NCI-H510A treated with DMSO at 0.1 percent for 48 hours (cell line): ENCODE data around the gene GPX2.

Experiments used
- DNase-seq: peaks from one replicate; lab custom pipeline; 2025; lab: John Stamatoyannopoulos, UW

The GPX2 gene

GRCh38 chr14:64939817-64940190, 2.7 kb downstream of the GPX2 start:
- no peak for DNase-seq

- peak; percentile 48 for DNase-seq
Observed at GRCh38 chr14:64938972-64939816, 3.4 kb downstream of the GPX2 start.

- DNase-seq = peak; percentile 34
Observed at GRCh38 chr14:64937821-64938193, 4.7 kb downstream of the GPX2 start.

DNA sequence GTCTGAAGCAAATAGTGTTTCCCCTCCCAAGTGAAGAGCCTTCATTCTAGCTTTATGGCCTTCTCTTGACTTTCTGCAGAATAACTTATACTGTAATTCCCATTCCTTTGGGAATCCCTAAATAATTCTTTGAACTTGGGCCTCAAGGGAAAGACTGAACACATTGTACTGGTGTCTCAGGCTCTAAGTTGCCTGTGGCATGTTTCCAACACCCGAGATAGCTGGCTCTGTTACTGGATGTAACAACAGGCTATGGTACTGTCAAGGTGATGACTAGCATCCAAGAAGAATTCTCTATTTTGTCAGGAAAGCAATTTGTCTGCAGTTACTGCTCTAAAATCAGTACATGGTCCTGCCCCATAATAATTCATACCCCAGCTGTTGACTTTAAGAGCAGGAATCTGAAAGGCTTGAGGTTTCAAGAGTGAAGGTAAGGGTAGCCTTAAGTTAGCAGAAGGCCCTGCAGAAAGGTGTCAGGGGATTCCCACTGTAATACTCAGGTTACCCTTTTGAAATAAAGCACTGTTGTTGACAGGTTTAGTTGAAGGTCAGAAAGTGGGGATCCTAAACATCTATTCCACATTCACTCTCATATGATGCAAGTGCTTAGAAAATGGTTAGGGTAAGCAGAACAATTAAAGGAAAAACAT, 5.2 kb downstream of the GPX2 start:
- DNase-seq = no peak

DNA sequence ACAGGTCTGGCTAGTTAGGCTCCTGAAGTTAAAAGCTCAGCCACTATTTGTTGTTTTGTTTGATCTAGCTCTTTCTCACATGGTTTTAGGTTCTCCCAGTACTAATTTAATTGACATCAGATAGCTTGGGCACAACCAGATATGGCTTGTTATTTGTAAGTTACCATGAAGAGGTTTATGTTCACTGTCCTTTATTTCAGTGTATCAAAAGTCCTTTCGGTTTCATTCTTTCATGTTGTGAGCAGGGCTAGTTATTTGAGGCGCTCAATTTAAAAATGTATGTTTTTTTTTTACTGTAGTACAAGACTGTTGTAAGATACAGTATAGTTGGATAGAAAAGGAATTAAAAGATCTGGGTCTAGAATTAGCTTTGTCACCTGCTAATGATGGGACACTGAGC, 7.0 kb downstream of the GPX2 start:
- no peak for DNase-seq

GRCh38 chr14:64934338-64934929, 8.1 kb downstream of the GPX2 start:
- DNase-seq = no peak

DNA sequence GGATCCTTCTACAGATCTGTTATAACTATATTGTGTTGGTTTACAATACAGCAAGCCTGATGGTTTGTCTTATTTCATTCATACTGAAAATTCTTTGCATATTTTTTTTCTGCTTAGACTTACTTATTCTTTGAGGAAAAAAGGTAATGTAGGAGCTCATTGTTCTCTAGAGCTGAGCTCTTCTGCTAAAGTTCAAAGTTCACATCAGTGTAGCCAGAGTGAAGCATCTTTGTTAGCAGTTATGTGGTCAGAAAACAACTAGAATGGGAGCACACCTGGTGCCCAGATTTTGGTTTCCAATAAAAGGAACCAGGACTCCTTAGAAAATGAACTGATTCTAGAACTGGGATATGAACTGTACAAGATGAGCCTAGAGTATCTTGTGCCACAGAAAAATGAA, 10.3 kb downstream of the GPX2 start:
- DNase-seq = no peak

- DNase-seq = no peak
Observed at GRCh38 chr14:64931123-64931522, 11.4 kb downstream of the GPX2 start.

- DNase-seq = no peak
Observed at GRCh38 chr14:64930085-64930843, 12.3 kb downstream of the GPX2 start.

DNA sequence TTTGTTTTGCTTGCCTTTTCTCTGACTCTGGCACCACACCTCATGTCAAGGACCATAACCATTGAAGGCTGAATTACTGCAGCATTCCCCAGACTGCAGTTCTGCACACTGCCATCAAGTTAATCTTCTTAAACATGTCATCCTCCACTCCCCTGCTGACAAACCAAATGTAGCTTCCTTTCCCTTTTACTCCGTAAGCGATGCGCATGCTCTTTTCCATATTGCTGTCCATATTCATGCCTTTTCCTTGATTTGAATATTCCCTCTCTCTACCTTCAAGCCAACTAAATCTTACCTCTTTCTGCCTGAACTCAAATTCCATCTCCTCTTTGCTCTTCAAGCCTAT, 13.6 kb downstream of the GPX2 start:
- no peak for DNase-seq

DNA sequence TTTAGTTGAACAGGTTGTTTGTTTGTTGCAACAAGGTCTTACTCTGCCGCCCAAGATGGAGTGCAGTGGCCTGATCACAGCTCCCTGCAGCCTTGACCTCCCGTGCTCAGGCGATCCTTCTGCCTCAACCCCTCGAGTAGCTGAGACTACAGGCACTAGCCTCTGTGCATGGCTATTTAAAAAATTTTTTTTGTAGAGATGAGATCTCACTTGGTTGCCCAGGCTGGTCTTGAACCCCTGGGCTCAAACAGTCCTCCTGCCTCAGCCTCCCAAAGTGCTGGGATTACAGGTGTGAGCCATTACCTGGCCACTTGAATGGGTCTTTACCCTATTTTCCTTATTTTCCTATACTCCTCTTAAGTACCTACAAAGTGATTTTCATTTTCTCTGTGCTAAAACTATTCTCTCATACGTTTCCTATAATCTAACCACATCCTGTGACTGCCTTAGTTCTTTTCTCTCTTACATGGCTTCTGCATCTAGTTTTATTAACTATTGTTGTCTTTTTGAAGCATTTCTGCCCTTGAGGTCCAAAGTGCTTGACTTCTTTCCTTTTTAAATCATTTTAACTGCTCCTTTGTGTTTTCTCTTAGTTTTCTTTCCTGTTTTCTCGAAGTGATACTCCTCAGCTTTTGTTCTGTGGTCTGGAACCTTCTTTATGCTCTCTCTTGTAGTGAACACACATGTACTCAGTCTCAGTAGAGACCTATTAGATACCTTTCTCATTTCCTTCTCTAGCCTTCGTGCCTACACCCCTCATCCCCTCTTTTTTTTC, 14.1 kb downstream of the GPX2 start:
- DNase-seq = no peak

DNA sequence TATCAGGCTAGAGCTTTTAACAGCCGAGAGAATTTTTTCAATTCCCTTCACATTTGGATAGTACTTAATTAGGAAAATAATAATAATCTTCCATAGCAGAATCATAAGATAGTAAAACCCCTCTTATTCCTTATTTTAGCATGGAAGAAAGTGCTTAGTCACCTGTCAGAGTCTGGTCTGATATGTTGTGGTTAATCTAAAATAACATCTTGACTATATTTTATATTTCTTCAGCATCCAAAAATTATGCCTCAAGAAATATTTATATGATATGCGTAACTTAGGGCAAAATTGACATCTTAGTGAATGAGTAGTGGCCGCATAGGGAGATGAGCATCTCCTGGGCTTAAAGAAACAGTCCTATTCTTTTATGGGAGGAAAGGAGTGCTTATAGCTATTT, 15.5 kb downstream of the GPX2 start:
- DNase-seq = no peak

- DNase-seq = no peak
Observed at GRCh38 chr14:64926398-64926995, 16.0 kb downstream of the GPX2 start.

DNA sequence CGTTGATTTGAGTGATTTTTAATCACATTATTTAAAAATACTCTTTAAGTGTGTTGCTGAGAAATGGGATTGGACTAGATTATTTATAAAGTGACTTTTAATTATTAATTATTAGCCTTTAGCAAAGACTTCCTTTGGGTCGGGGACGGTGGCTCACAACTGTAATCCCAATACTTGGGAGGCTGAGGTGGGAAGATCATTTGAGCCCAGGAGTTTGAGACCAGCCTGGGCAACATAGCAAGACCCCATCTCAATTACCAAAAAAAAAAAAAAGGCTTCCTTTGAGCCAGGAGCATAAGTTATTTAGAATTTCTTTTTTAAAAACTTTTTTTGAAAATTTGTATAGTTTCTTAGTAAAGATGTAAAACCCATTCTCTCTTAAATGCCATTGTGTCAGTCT, 19.5 kb downstream of the GPX2 start:
- no peak for DNase-seq

DNA sequence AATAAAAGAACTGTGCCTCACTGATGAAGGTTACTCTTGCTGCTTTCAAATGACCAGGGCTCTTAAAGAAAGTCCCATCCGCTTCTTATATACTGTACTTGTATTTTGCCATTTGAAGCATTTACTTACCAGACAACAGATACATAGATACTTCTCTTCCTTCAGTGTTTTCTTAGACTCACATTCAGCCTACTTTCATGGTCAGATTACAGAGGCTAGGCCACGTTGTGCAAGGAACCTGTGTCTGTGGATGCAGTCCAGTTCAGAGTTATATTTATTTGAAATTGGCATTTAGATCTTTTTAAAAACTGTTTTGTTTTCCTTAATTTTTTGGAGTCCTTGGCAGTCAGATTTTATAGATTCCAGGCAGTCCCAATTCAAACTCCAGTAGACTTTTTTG, 22.1 kb downstream of the GPX2 start:
- DNase-seq = no peak

GRCh38 chr14:64919618-64920017, 22.9 kb downstream of the GPX2 start:
- DNase-seq = no peak

GRCh38 chr14:64919215-64919614, 23.3 kb downstream of the GPX2 start:
- DNase-seq = no peak

- no peak for DNase-seq
Observed at GRCh38 chr14:64918216-64918615, 24.3 kb downstream of the GPX2 start.

DNA sequence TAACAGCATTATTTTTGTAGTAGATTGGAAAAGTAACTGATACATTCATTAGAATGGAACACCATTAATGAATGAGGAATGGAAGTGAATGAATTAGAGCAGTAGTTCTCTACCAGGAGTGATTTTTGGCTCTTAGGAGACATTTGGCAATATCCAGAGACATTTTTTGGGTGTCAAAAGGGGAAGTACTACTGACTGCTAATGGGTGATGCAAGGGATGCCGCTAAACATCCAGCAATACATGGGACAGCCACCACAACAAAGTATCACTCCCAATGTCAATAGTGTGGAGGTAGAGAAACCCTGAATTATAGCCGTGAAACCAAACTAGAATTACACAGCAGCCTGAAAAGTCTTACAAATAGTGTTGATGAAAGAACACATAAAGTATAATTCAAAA, 26.7 kb downstream of the GPX2 start:
- DNase-seq = no peak

DNA sequence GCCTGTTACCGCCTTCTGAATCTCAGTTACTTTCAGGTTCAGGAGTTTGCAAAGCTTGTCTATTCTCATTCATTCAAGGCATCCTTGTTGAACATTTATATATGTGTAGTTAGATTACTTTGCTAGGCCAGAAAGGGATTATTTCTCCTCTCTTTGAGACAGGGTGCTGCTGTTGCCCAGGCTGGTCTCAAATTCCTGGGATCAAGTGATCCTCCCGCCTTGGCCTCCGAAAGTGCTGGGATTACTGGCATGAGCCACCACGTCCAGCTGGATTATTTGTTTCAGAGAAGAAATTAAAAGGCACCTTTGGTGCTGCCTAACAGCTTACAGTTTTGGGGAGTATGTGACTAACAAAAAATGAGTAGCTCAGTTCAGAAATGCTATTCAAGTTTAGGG, 27.5 kb downstream of the GPX2 start:
- DNase-seq = no peak

GRCh38 chr14:64914237-64915028, 28.1 kb downstream of the GPX2 start, which contains the start of gene CHURC1:
Gene CHURC1 (plus strand): TSS chr14:64914455. CDS start chr14:64914496, 41 bp downstream.
- DNase-seq = peak; percentile 96
